Progenitor cell of endocrine pancreas (in vitro differentiated cells): Measurements from ENCODE around the gene RYR3. TPM values are rescaled to one million over a fixed set of nuclear protein-coding genes. Genes with fewer than 3 reads are reported as not detected.
A peak's percentile ranks its signal among the peaks of the same experiment; 100 is the strongest.

ENCODE experiments used
- DNase-seq: peaks from one replicate; pipeline ENCODE4 v3.0.0; 2021; ENCODE audit warnings: low spot score; ENCODE audit not compliant: unreplicated experiment
- H3K27ac Mint-ChIP-seq: 2 replicates; pipeline ENCODE4 v1.8.0; 2021; ENCODE audit warnings: mild to moderate bottlenecking, moderate library complexity, mixed read lengths
- H3K27me3 Mint-ChIP-seq: 2 replicates; pipeline ENCODE4 v1.8.0; 2021; ENCODE audit warnings: mixed read lengths
- H3K36me3 Mint-ChIP-seq: 2 replicates; pipeline ENCODE4 v1.8.0; 2022; ENCODE audit warnings: mixed read lengths; ENCODE audit not compliant: insufficient read depth
- H3K4me1 Mint-ChIP-seq: 2 replicates; pipeline ENCODE4 v1.8.0; 2021; ENCODE audit warnings: low read depth, mixed read lengths
- H3K4me3 Mint-ChIP-seq: 2 replicates; pipeline ENCODE4 v1.8.0; 2021; ENCODE audit warnings: low read depth, mild to moderate bottlenecking, moderate library complexity, mixed read lengths
- H3K9me3 Mint-ChIP-seq: 2 replicates; pipeline ENCODE4 v1.8.0; 2021; ENCODE audit warnings: low read depth, mixed read lengths
- total RNA-seq: library from RNA; stranded (reverse); gene quantifications from 2 replicates; pipeline ENCODE4 v1.2.1, GENCODE V29; 2021
- TF ChIP-seq, protein P1 (sequence below): fragments of 200-600 bp; sonication (generic); IDR thresholded peaks from one replicate; pipeline ENCODE4 v1.5.0; 2021; ENCODE audit warnings: antibody characterized with exemption, mild to moderate bottlenecking; ENCODE audit not compliant: unreplicated experiment

The RYR3 gene
- total RNA-seq, 1 donor from 2014 or later: 0.07 TPM

DNA sequence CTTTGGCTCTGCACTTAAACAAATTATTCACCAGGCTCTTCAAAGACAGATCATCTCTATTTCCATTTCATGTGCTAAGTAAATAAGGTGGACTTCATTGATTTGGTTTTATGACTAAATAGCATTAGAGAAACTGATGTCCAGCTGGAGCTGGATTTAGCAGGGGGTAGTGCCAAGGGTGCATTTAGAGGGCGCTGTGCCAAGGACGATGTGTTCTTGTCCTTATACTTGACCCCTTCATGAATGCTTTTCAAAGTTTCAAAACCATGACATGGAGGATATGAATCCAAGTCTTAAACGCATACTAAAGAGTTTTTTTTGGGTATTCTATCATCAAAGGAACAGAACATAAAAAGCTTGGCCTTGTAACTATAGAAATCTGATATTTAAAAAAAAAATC is 233.2 kb downstream of the RYR3 start:
- Mint-ChIP-seq H3K4me3 (no peak overlapping the region), H3K4me1 (no peaks in the 10 kb centered on the region), H3K36me3 (no peaks in the 10 kb centered on the region), H3K27ac (no peak overlapping the region), H3K9me3 (no peaks in the 10 kb centered on the region), H3K27me3 (no peaks in the 10 kb centered on the region)
- DNase-seq: no peak
- TF ChIP-seq, protein P1, sequence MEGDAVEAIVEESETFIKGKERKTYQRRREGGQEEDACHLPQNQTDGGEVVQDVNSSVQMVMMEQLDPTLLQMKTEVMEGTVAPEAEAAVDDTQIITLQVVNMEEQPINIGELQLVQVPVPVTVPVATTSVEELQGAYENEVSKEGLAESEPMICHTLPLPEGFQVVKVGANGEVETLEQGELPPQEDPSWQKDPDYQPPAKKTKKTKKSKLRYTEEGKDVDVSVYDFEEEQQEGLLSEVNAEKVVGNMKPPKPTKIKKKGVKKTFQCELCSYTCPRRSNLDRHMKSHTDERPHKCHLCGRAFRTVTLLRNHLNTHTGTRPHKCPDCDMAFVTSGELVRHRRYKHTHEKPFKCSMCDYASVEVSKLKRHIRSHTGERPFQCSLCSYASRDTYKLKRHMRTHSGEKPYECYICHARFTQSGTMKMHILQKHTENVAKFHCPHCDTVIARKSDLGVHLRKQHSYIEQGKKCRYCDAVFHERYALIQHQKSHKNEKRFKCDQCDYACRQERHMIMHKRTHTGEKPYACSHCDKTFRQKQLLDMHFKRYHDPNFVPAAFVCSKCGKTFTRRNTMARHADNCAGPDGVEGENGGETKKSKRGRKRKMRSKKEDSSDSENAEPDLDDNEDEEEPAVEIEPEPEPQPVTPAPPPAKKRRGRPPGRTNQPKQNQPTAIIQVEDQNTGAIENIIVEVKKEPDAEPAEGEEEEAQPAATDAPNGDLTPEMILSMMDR: no peak

DNA sequence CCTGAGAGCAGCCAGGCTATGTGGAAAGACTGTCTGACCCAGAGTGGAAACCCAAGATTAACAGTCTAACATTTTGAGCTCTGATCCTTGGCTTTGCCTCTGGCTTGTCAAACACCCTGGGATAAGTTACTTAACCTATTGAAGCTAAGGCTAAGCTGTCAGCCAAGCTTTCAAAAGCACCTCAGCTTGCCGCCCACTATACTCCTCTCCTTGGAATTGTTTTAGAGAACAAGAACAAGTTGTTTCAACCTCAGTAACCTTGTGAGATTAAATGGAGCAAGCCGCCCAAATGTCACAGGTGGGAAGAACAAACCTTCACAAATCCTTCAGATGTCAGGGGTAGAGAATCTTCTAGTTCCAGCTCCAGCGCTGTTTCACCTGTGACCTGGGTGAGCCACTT is 235.1 kb downstream of the RYR3 start:
- no peaks in the 10 kb centered on the region for H3K4me1 Mint-ChIP-seq
- no peaks in the 10 kb centered on the region for H3K36me3 Mint-ChIP-seq
- DNase-seq: no peak
- no peaks in the 10 kb centered on the region for H3K9me3 Mint-ChIP-seq
- TF ChIP-seq, protein P1: no peak
- H3K27ac Mint-ChIP-seq: no peak overlapping the region
- no peaks in the 10 kb centered on the region for H3K27me3 Mint-ChIP-seq
- no peak overlapping the region for H3K4me3 Mint-ChIP-seq

DNA sequence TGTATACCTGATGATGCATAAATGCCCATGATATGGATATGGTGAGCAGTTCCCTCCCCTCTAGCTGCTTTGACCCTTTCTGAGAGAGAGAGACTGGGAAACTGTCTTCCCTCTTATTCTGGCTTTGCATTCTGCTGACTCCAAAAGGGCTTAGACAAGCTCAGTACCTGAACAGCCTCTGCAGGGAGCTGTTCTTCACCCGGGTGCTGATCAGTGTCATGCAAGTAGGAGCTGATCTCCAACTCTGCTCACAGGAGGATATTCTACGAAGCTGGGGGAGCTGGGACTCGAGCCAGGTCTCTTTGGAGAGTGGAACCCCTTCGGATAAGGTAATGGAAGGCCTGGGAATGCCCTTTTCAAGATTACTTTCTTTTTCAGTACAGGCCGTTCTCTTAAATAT is 237.1 kb downstream of the RYR3 start:
- Mint-ChIP-seq H3K9me3 (no peaks in the 10 kb centered on the region), H3K27ac (no peak overlapping the region), H3K4me1 (no peaks in the 10 kb centered on the region), H3K27me3 (no peaks in the 10 kb centered on the region), H3K36me3 (no peaks in the 10 kb centered on the region), H3K4me3 (no peak overlapping the region)
- peak; percentile 79 for DNase-seq
- TF ChIP-seq, protein P1: no peak

DNA sequence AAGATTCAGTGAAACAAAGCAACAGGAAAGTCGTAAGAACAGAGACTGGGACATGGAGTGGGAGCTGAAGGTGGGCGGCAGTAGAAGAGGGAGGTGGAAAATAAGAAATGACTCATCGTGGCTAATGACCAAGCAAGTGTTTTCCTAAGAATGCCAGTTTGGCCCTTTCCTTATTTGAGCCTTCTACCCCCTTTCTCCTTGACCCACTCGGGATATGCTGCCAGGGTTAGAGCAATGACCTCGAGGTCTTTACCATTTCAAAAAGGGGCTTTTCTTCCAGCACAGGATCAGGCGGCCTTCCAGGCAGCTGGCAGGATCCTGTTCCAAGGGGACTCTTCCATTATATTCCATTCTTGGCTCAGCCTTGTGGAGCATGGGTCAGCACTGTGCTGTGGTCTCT is 241.1 kb downstream of the RYR3 start:
- no peak for DNase-seq
- no peak overlapping the region for H3K27ac Mint-ChIP-seq

DNA sequence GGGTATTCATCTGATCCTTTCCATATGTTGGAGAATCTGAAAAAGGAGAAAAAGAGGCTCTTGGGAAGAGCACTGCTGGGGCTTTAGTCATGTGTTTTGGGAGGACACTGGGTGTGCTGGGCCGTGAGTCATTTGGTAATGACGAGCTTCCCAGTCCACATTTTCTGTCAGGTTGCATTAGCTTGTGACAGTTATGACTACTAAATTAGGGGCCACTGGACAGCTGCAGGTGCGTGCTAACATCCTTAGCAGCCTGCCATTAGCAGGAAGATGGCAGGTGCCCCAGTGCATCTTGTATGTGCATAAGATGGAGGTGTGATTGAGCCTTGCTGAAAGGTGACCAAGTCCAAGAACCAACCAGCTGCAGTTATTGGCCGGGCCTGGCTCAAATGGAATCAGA is 242.4 kb downstream of the RYR3 start:
- no peaks in the 10 kb centered on the region for H3K4me1 Mint-ChIP-seq
- no peak overlapping the region for H3K4me3 Mint-ChIP-seq
- no peaks in the 10 kb centered on the region for H3K36me3 Mint-ChIP-seq
- DNase-seq: no peak
- TF ChIP-seq, protein P1: no peak
- no peaks in the 10 kb centered on the region for H3K27me3 Mint-ChIP-seq
- no peaks in the 10 kb centered on the region for H3K9me3 Mint-ChIP-seq
- H3K27ac Mint-ChIP-seq: no peak overlapping the region

More for the DNA sequence above, 241.1 kb downstream of the RYR3 start:
- no peaks in the 10 kb centered on the region for H3K27me3 Mint-ChIP-seq
- H3K36me3 Mint-ChIP-seq: no peaks in the 10 kb centered on the region
- no peak overlapping the region for H3K4me3 Mint-ChIP-seq
- no peaks in the 10 kb centered on the region for H3K4me1 Mint-ChIP-seq
- no peaks in the 10 kb centered on the region for H3K9me3 Mint-ChIP-seq
- TF ChIP-seq, protein P1: no peak
